HepG2 (cell line): Measurements from ENCODE around the gene CLCN1. TPM values are rescaled to one million over a fixed set of nuclear protein-coding genes. Genes with fewer than 3 reads are reported as not detected.

ENCODE experiments used
- ELF3 ChIP-seq: IDR thresholded peaks from 2 replicates; pipeline ENCODE4 v1.6.1; 2016; ENCODE audit warnings: missing genetic modification reagents, missing compliant biosample characterization
- ERF ChIP-seq: IDR thresholded peaks from 2 replicates; pipeline ENCODE4 v1.6.1; 2018; ENCODE audit warnings: missing biosample characterization, missing genetic modification reagents
- HNRNPLL ChIP-seq: fragments of 200-400 bp; formaldehyde crosslinking; IDR thresholded peaks from 2 replicates; pipeline ENCODE4 v1.6.1; 2017; ENCODE audit warnings: mild to moderate bottlenecking, low read depth, low read length; ENCODE audit not compliant: poor library complexity, severe bottlenecking
- HOXA3 ChIP-seq: sonication (generic); formaldehyde crosslinking; IDR thresholded peaks from 2 replicates; pipeline ENCODE4 v1.5.0; 2020; ENCODE audit warnings: missing genetic modification reagents
- JUNB ChIP-seq: sonication (generic); formaldehyde crosslinking; IDR thresholded peaks from 2 replicates; pipeline ENCODE4 v1.8.0; 2022; ENCODE audit warnings: missing genetic modification reagents, mild to moderate bottlenecking, borderline replicate concordance
- MAFF ChIP-seq: IDR thresholded peaks from 2 replicates; pipeline ENCODE4 v1.6.1; 2011; ENCODE audit warnings: low read depth, low read length, improper control_type of control experiment
- MED1 ChIP-seq: sonication (generic); formaldehyde crosslinking; IDR thresholded peaks from 2 replicates; pipeline ENCODE4 v1.4.0; 2020; ENCODE audit warnings: missing genetic modification reagents
- MXI1 ChIP-seq: IDR thresholded peaks from 3 replicates; pipeline ENCODE4 v1.6.1; 2012; ENCODE audit warnings: low read depth, low read length, inconsistent platforms, borderline replicate concordance
- SAP130 ChIP-seq: IDR thresholded peaks from 2 replicates; pipeline ENCODE4 v1.6.1; 2016; ENCODE audit warnings: low read depth
- SRSF1 ChIP-seq: fragments of 200-400 bp; formaldehyde crosslinking; optimal IDR thresholded peaks from 2 replicates; pipeline ENCODE3; 2017; ENCODE audit warnings: mild to moderate bottlenecking, low read depth, low read length, moderate library complexity
- SRY ChIP-seq: sonication (generic); formaldehyde crosslinking; IDR thresholded peaks from 2 replicates; pipeline ENCODE4 v1.8.0; 2022; ENCODE audit warnings: mild to moderate bottlenecking, missing genetic modification reagents
- THAP8 ChIP-seq: sonication (generic); formaldehyde crosslinking; IDR thresholded peaks from 2 replicates; pipeline ENCODE4 v1.5.1; 2020; ENCODE audit warnings: missing genetic modification reagents, mild to moderate bottlenecking, borderline replicate concordance
- ZBTB42 ChIP-seq: sonication (generic); formaldehyde crosslinking; IDR thresholded peaks from 2 replicates; pipeline ENCODE4 v1.5.0; 2020; ENCODE audit warnings: mild to moderate bottlenecking, missing genetic modification reagents
- ZBTB8A ChIP-seq: sonication (generic); formaldehyde crosslinking; IDR thresholded peaks from 2 replicates; pipeline ENCODE4 v1.4.0; 2020; ENCODE audit warnings: mild to moderate bottlenecking, low read depth, missing genetic modification reagents, borderline replicate concordance
- ZGPAT ChIP-seq: IDR thresholded peaks from 2 replicates; pipeline ENCODE4 v1.6.1; 2016; ENCODE audit warnings: mild to moderate bottlenecking
- ZKSCAN1 ChIP-seq: fragments of 150-350 bp; IDR thresholded peaks from 2 replicates; pipeline ENCODE4 v1.6.1; 2014; ENCODE audit warnings: low read length
- ZNF136 ChIP-seq: sonication (generic); formaldehyde crosslinking; IDR thresholded peaks from 2 replicates; pipeline ENCODE4 v1.8.1; 2022; ENCODE audit warnings: low read depth, mild to moderate bottlenecking, moderate library complexity, missing genetic modification reagents
- ZNF234 ChIP-seq: sonication (generic); formaldehyde crosslinking; conservative IDR thresholded peaks from 2 replicates; pipeline ENCODE4 v1.5.1; 2020; ENCODE audit warnings: mild to moderate bottlenecking, missing genetic modification reagents
- ZNF431 ChIP-seq: sonication (generic); formaldehyde crosslinking; IDR thresholded peaks from 2 replicates; pipeline ENCODE4 v1.9.0; 2022; ENCODE audit warnings: missing genetic modification reagents, low read depth, mild to moderate bottlenecking, borderline replicate concordance
- ZNF564 ChIP-seq: sonication (generic); formaldehyde crosslinking; IDR thresholded peaks from 2 replicates; pipeline ENCODE4 v1.8.1; 2023; ENCODE audit warnings: mild to moderate bottlenecking, missing genetic modification reagents
- ZNF672 ChIP-seq: sonication (generic); formaldehyde crosslinking; IDR thresholded peaks from 2 replicates; pipeline ENCODE4 v1.8.1; 2022; ENCODE audit warnings: missing genetic modification reagents
- ZNF704 ChIP-seq: sonication (generic); formaldehyde crosslinking; IDR thresholded peaks from 2 replicates; pipeline ENCODE4 v1.8.1; 2023; ENCODE audit warnings: mild to moderate bottlenecking, inconsistent platforms, moderate library complexity, missing genetic modification reagents, borderline replicate concordance
- ZNF709 ChIP-seq: sonication (generic); formaldehyde crosslinking; IDR thresholded peaks from 2 replicates; pipeline ENCODE4 v1.5.0; 2020; ENCODE audit warnings: mild to moderate bottlenecking, missing genetic modification reagents
- ZNF878 ChIP-seq: sonication (generic); formaldehyde crosslinking; IDR thresholded peaks from 2 replicates; pipeline ENCODE4 v1.8.1; 2023; ENCODE audit warnings: mild to moderate bottlenecking, missing genetic modification reagents, moderate library complexity
- polyA plus RNA-seq, 8 experiments: library from polyadenylated mRNA; depleted of rRNA in 3 of 8; stranded (reverse) in 7 of 8; unstranded in 1 of 8; fragments of >200 nt; fragmentation: Illumina TruSeq in 4 of 8; extraction: Trizol in 4 of 8; gene quantifications; 2 replicates each; pipeline versions ENCODE4 v1.2.1 to v1.2.3, GENCODE V29; 2011 to 2016; ENCODE audit warnings: low read depth in 4 of 8, missing spikeins in 1 of 8, mixed read lengths in 1 of 8; ENCODE audit not compliant: insufficient read depth in 1 of 8
- total RNA-seq, 5 experiments: library from RNA; depleted of rRNA; stranded (reverse); fragments of >200 nt; fragmentation: Illumina TruSeq; extraction: Trizol; gene quantifications; 2 replicates each; pipeline ENCODE4 v1.2.3, GENCODE V29; 2016; ENCODE audit warnings: low read depth in 1 of 5

CLCN1 gene
- total and polyA plus RNA-seq, 2 of the 13 experiments (the other 11 are each of a cell fraction or from before 2014, with no cell fraction given): 0.01 TPM; not detected in 1

GRCh38 chr7:143380646-143381426, 64.9 kb downstream of the CLCN1 start, which contains the start of gene ZYX (continued):
- TF ChIP-seq MAFF: no peak
- peak; percentile 71; the same call in 1 of the 2 replicates for TF ChIP-seq ZBTB42 (CRISPR knock-in tag)
- peak; percentile 32; the same call in 1 of the 2 replicates for TF ChIP-seq ELF3 (CRISPR knock-in tag)
- no peak; the same call in 1 of the 2 replicates for TF ChIP-seq ZNF431 (CRISPR knock-in tag)
- peak; percentile 91; the same call in 1 of the 2 replicates for TF ChIP-seq ZNF234 (CRISPR knock-in tag)
- TF ChIP-seq ZNF136 (CRISPR knock-in tag): no peak
- peak; percentile 78; the same call in 1 of the 2 replicates for TF ChIP-seq ZNF709
- TF ChIP-seq ZBTB8A (CRISPR knock-in tag): no peak
- TF ChIP-seq THAP8 (CRISPR knock-in tag): peak; percentile 95
- TF ChIP-seq ZNF672 (CRISPR knock-in tag): 0 out of 2 replicates have a peak, but pooled peaks have one; percentile 37
- peak; percentile 75 for TF ChIP-seq ZGPAT (CRISPR knock-in tag)
- TF ChIP-seq HOXA3 (CRISPR knock-in tag): peak; percentile 36; the same call in 1 of the 2 replicates
- TF ChIP-seq MED1 (CRISPR knock-in tag): peak; percentile 42; the same call in 1 of the 2 replicates
- peak; percentile 37; the same call in 1 of the 2 replicates for TF ChIP-seq JUNB
- TF ChIP-seq ZNF878 (CRISPR knock-in tag): no peak
- TF ChIP-seq ZNF704 (CRISPR knock-in tag): no peak
- peak; percentile 85 for TF ChIP-seq SRSF1
- 0 out of 2 replicates have a peak, but pooled peaks have one; percentile 51 for TF ChIP-seq ZNF564
- peak; percentile 45; the same call in 1 of the 2 replicates for TF ChIP-seq SAP130
- no peak for TF ChIP-seq ZKSCAN1
- no peak for TF ChIP-seq SRY
- peak; percentile 61 for TF ChIP-seq HNRNPLL
- peak; percentile 4; the same call in 1 of the 3 replicates for TF ChIP-seq MXI1
- 0 out of 2 replicates have a peak, but pooled peaks have one; percentile 8 for TF ChIP-seq ERF (CRISPR knock-in tag)
